Retina (tissue), 1 donor: ENCODE measurements around the gene ADAMTS9.

Experiments
- DNase-seq: peaks from one replicate; pipeline ENCODE4 v3.0.0-alpha.2; 2016

The ADAMTS9 gene

GRCh38 chr3:64685800-64686445 is 1.9 kb downstream of the ADAMTS9 start:
- peak; percentile 89 for DNase-seq

- peak; percentile 85 for DNase-seq
These were observed 2.4 kb downstream of the ADAMTS9 start for GRCh38 chr3:64685331-64685799.

- DNase-seq, result no peak
These were observed 3.0 kb downstream of the ADAMTS9 start for GRCh38 chr3:64684715-64685261.

- DNase-seq, result no peak
These were observed 6.0 kb downstream of the ADAMTS9 start for GRCh38 chr3:64681827-64682226.

GRCh38 chr3:64681015-64681414 is 6.8 kb downstream of the ADAMTS9 start:
- DNase-seq, result no peak

- DNase-seq, result no peak
These were observed 7.5 kb downstream of the ADAMTS9 start for GRCh38 chr3:64680334-64680733.

GRCh38 chr3:64677961-64678716 is 9.7 kb downstream of the ADAMTS9 start:
- no peak for DNase-seq

GRCh38 chr3:64676831-64677230 is 11.0 kb downstream of the ADAMTS9 start:
- no peak for DNase-seq

- DNase-seq, result no peak
These were observed 12.0 kb downstream of the ADAMTS9 start for GRCh38 chr3:64675687-64676247.

- DNase-seq, result peak; percentile 29
These were observed 13.2 kb downstream of the ADAMTS9 start for GRCh38 chr3:64674591-64675076.

GRCh38 chr3:64673159-64673715 is 14.6 kb downstream of the ADAMTS9 start:
- DNase-seq, result no peak

- DNase-seq, result no peak
These were observed 19.0 kb downstream of the ADAMTS9 start for GRCh38 chr3:64668582-64669510.

GRCh38 chr3:64667887-64668581 is 19.8 kb downstream of the ADAMTS9 start:
- DNase-seq, result no peak

GRCh38 chr3:64667138-64667537 is 20.7 kb downstream of the ADAMTS9 start:
- no peak for DNase-seq

GRCh38 chr3:64666171-64666588 is 21.6 kb downstream of the ADAMTS9 start:
- no peak for DNase-seq

GRCh38 chr3:64664397-64664796 is 23.4 kb downstream of the ADAMTS9 start:
- DNase-seq, result no peak

GRCh38 chr3:64659617-64659978 is 28.2 kb downstream of the ADAMTS9 start:
- DNase-seq, result no peak

- no peak for DNase-seq
These were observed 29.8 kb downstream of the ADAMTS9 start for GRCh38 chr3:64658001-64658400.

- no peak for DNase-seq
These were observed 31.3 kb downstream of the ADAMTS9 start for GRCh38 chr3:64656544-64656943.

- DNase-seq, result no peak
These were observed 32.6 kb downstream of the ADAMTS9 start for GRCh38 chr3:64655160-64655559.

GRCh38 chr3:64654013-64654412 is 33.8 kb downstream of the ADAMTS9 start:
- DNase-seq, result no peak

GRCh38 chr3:64653101-64653500 is 34.7 kb downstream of the ADAMTS9 start:
- no peak for DNase-seq
